Measurements from ENCODE around the gene CSMD2. TPM values are rescaled to one million over a fixed set of nuclear protein-coding genes. Genes with fewer than 3 reads are reported as not detected.

Gene CSMD2
- total and polyA plus RNA-seq, 2 donors from 2014 or later: 0.47 TPM; not detected in 1

- no peak for TF ChIP-seq CTCF (IDR thresholded peaks at IDR 0.05; ENCODE audit: borderline replicate concordance, extremely low read depth, insufficient read depth)
- H3K27me3 ChIP-seq (ENCODE audit: control insufficient read depth, insufficient read depth, low read length): no peaks in the 10 kb centered on the region
- intact Hi-C loops (cut with DNase I): no loop called here
- no peak overlapping the region for H3K9ac ChIP-seq (ENCODE audit: low read length in 3 of 3)
- H3K4me1 ChIP-seq (ENCODE audit: control insufficient read depth in 2 of 3, insufficient read depth in 2 of 3, low read depth in 1 of 3, low read length in 3 of 3): no peaks in the 10 kb centered on the region
- no peak for DNase-seq
- H3K27ac ChIP-seq (ENCODE audit: low read depth in 2 of 2, low read length in 2 of 2): no peak overlapping the region
- H3K36me3 ChIP-seq (ENCODE audit: control insufficient read depth in 2 of 3, insufficient read depth in 3 of 3, low read length in 3 of 3): no peaks in the 10 kb centered on the region
- FAIRE-seq: no peak
- H3K9me3 ChIP-seq (ENCODE audit: control insufficient read depth in 2 of 3, insufficient read depth in 1 of 3, low read length in 3 of 3): no peaks in the 10 kb centered on the region
- H3K4me3 ChIP-seq (ENCODE audit: low read length in 3 of 3): no peak overlapping the region
Observed at GRCh38 chr1:33948291-33948690, 216.7 kb downstream of the CSMD2 start.

GRCh38 chr1:33946836-33947235 lies 218.2 kb downstream of the CSMD2 start:
- no peak for TF ChIP-seq CTCF (IDR thresholded peaks at IDR 0.05; ENCODE audit: borderline replicate concordance, extremely low read depth, insufficient read depth)
- no peak for FAIRE-seq
- Histone ChIP-seq H3K9me3 (ENCODE audit: control insufficient read depth in 2 of 3, insufficient read depth in 1 of 3, low read length in 3 of 3) (no peaks in the 10 kb centered on the region), H3K4me1 (ENCODE audit: control insufficient read depth in 2 of 3, insufficient read depth in 2 of 3, low read depth in 1 of 3, low read length in 3 of 3) (no peaks in the 10 kb centered on the region), H3K36me3 (ENCODE audit: control insufficient read depth in 2 of 3, insufficient read depth in 3 of 3, low read length in 3 of 3) (no peaks in the 10 kb centered on the region), H3K27me3 (ENCODE audit: control insufficient read depth, insufficient read depth, low read length) (no peaks in the 10 kb centered on the region), H3K4me3 (ENCODE audit: low read length in 3 of 3) (no peak overlapping the region), H3K9ac (ENCODE audit: low read length in 3 of 3) (no peak overlapping the region), H3K27ac (ENCODE audit: low read depth in 2 of 2, low read length in 2 of 2) (no peak overlapping the region)
- intact Hi-C loops (cut with DNase I): no loop called here
- no peak for DNase-seq

- Histone ChIP-seq H3K27me3 (ENCODE audit: control insufficient read depth, insufficient read depth, low read length) (no peaks in the 10 kb centered on the region), H3K9me3 (ENCODE audit: control insufficient read depth in 2 of 3, insufficient read depth in 1 of 3, low read length in 3 of 3) (no peaks in the 10 kb centered on the region), H3K36me3 (ENCODE audit: control insufficient read depth in 2 of 3, insufficient read depth in 3 of 3, low read length in 3 of 3) (no peaks in the 10 kb centered on the region), H3K9ac (ENCODE audit: low read length in 3 of 3) (no peak overlapping the region), H3K4me3 (ENCODE audit: low read length in 3 of 3) (no peak overlapping the region), H3K27ac (ENCODE audit: low read depth in 2 of 2, low read length in 2 of 2) (no peak overlapping the region), H3K4me1 (ENCODE audit: control insufficient read depth in 2 of 3, insufficient read depth in 2 of 3, low read depth in 1 of 3, low read length in 3 of 3) (no peaks in the 10 kb centered on the region)
- intact Hi-C loops (cut with DNase I): no loop called here
- TF ChIP-seq CTCF (IDR thresholded peaks at IDR 0.05; ENCODE audit: borderline replicate concordance, extremely low read depth, insufficient read depth): no peak
- DNase-seq (no peak), FAIRE-seq (no peak)
Observed at GRCh38 chr1:33944846-33945245, 220.2 kb downstream of the CSMD2 start.

- TF ChIP-seq CTCF (IDR thresholded peaks at IDR 0.05; ENCODE audit: borderline replicate concordance, extremely low read depth, insufficient read depth): no peak
- Histone ChIP-seq H3K36me3 (ENCODE audit: control insufficient read depth in 2 of 3, insufficient read depth in 3 of 3, low read length in 3 of 3) (no peaks in the 10 kb centered on the region), H3K4me3 (ENCODE audit: low read length in 3 of 3) (no peak overlapping the region), H3K9ac (ENCODE audit: low read length in 3 of 3) (no peak overlapping the region), H3K9me3 (ENCODE audit: control insufficient read depth in 2 of 3, insufficient read depth in 1 of 3, low read length in 3 of 3) (no peaks in the 10 kb centered on the region), H3K4me1 (ENCODE audit: control insufficient read depth in 2 of 3, insufficient read depth in 2 of 3, low read depth in 1 of 3, low read length in 3 of 3) (no peaks in the 10 kb centered on the region), H3K27ac (ENCODE audit: low read depth in 2 of 2, low read length in 2 of 2) (no peak overlapping the region), H3K27me3 (ENCODE audit: control insufficient read depth, insufficient read depth, low read length) (no peaks in the 10 kb centered on the region)
- intact Hi-C loops (cut with DNase I): no loop called here
- no peak for FAIRE-seq
- DNase-seq: no peak
Observed at GRCh38 chr1:33943978-33944377, 221.1 kb downstream of the CSMD2 start.

Measured in kidney (tissue), 14 donors.